Measurements from ENCODE around the gene SLC2A2.
A peak's percentile ranks its signal among the peaks of the same experiment; 100 is the strongest.

SLC2A2 gene

DNA sequence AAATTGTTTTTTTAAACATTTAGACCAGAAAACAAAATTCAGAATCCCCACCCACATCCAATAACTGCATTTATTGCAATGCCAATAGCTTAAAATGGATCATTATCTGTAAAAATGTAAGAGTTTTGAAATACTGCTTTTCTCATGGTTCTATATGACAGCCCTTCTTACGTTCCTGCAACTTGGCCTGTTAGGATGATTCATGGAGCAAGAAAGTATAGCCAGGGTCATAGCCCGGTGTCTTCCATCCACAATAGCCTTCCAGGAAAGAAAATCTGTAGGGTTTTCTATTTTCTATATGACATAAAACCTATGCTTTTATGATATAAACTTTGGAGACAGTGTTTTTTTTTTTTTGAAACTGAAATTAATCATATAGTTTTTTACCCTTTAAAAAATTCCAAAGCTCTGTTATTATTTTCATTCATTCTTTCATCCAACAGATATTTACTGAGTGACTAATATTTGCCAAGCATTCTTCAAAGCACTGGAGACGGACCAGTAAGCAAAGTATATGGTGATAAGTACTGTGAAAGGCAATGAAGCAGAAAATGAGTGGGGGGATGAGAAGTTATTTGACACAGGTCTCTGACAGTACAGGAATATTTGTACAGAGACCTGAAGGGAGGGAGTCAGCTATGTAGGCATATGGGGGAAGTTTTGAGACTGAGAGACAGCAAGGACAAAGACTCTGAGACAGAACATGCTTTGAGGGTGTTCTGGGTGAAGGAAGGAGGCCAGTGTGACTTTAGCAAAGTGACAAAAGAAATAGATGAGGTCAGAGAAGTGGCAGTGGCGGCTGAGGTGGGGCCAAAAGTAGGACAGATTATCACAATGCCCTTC is 29.0 kb upstream of the SLC2A2 start:
- H3K4me3 ChIP-seq (ENCODE audit: control insufficient read depth, low read depth, low read length) = no peak overlapping the region
- TF ChIP-seq, protein P1, sequence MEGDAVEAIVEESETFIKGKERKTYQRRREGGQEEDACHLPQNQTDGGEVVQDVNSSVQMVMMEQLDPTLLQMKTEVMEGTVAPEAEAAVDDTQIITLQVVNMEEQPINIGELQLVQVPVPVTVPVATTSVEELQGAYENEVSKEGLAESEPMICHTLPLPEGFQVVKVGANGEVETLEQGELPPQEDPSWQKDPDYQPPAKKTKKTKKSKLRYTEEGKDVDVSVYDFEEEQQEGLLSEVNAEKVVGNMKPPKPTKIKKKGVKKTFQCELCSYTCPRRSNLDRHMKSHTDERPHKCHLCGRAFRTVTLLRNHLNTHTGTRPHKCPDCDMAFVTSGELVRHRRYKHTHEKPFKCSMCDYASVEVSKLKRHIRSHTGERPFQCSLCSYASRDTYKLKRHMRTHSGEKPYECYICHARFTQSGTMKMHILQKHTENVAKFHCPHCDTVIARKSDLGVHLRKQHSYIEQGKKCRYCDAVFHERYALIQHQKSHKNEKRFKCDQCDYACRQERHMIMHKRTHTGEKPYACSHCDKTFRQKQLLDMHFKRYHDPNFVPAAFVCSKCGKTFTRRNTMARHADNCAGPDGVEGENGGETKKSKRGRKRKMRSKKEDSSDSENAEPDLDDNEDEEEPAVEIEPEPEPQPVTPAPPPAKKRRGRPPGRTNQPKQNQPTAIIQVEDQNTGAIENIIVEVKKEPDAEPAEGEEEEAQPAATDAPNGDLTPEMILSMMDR (conservative IDR thresholded peaks at IDR 0.05; ENCODE audit: control insufficient read depth, insufficient read depth, low read depth, low read length) = no peak
- peak; percentile 49 for DNase-seq (ENCODE audit: low read depth)

DNA sequence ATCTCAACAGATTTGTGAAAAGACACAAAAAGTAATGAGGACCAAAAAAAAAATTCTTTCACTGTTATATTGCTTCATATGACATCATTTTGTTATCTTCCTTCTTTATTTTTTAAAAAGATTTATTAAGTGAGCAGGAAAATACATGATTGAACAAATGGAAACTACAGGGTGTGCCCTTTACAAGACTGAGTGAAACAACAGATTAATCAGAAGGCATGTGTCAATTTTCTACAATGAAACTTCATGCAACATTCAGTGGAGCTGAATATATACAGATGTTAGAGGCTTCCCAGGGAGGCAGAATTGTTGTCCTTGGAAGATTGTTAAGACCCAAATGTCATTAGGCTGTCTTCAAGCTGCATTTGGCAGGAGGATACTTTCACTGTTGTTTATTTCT is 28.4 kb upstream of the SLC2A2 start:
- TF ChIP-seq, protein P1 (conservative IDR thresholded peaks at IDR 0.05; ENCODE audit: control insufficient read depth, insufficient read depth, low read depth, low read length) = no peak
- no peak for DNase-seq (ENCODE audit: low read depth)
- no peak overlapping the region for H3K4me3 ChIP-seq (ENCODE audit: control insufficient read depth, low read depth, low read length)

DNA sequence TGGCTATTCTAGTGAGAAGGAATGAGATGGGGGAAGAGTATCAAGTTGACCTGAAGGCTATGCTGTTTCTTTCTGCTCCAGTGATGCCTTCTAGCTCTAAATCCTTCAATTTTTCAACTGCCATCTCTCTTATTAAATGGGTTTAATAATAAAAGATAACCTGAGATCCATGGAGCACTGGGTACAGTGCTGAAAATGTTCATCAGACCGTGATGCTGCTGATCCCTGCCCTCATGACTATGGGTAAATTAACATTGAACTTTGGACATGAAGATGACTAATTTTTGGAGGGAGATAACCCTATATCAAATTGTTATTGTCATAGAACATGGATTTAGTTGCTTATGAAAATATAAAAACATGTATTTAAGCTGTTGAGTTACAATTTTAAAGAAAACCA is 27.7 kb upstream of the SLC2A2 start:
- no peak overlapping the region for H3K4me3 ChIP-seq (ENCODE audit: control insufficient read depth, low read depth, low read length)
- TF ChIP-seq, protein P1 (conservative IDR thresholded peaks at IDR 0.05; ENCODE audit: control insufficient read depth, insufficient read depth, low read depth, low read length) = no peak

DNA sequence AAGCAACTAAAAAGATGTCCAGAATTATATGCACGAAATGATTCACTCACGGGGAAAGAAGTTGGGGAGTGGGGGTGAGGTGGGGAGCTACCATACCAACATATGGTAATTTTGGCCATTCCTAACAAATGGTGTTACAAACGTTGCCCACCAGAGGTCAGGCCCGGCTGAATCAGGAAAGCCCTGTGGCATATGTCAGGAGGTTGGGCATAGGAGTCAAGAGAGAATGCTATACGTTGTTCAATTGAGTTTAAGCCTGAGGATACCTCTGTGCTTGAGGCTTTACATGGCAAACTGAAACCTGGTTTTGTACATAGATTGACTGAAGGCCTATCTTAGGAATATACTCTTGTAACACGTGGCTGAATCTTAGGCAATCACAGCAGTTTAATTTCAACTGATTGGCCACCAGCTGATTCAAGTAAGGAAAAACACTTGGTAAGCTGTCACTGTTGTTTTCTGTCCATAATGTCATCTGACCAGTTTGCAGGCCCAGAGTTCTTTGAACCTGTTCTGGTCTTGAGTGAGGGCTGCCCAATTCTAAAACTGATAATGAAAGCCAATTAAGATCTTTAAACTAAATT is 23.4 kb upstream of the SLC2A2 start:
- no peak overlapping the region for H3K4me3 ChIP-seq (ENCODE audit: control insufficient read depth, low read depth, low read length)
- peak; percentile 66 for DNase-seq (ENCODE audit: low read depth)
- TF ChIP-seq, protein P1 (conservative IDR thresholded peaks at IDR 0.05; ENCODE audit: control insufficient read depth, insufficient read depth, low read depth, low read length) = peak; percentile 76

More for the DNA sequence above, 27.7 kb upstream of the SLC2A2 start:
- DNase-seq (ENCODE audit: low read depth) = no peak

DNA sequence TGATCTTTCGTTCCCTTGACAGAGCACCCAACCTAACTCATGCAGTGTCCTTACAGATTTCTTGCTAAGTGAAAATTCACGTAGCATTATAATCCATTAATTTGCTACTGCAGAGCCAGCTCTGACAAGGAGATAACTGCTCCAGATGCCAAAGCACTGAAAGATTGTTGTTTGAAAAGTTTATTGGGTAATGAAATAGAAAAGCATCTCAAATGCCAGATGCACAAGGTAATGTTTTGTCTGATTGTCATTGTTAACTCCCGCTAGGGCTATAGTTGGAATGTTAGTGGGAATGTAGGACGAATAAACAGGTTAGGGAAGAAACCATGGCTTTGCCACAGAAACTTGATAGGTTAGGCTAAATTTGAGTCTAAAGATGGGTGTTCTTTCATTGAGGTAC is 20.2 kb upstream of the SLC2A2 start:
- TF ChIP-seq, protein P1 (conservative IDR thresholded peaks at IDR 0.05; ENCODE audit: control insufficient read depth, insufficient read depth, low read depth, low read length) = no peak
- no peak overlapping the region for H3K4me3 ChIP-seq (ENCODE audit: control insufficient read depth, low read depth, low read length)
- no peak for DNase-seq (ENCODE audit: low read depth)

- H3K4me3 ChIP-seq (ENCODE audit: control insufficient read depth, low read depth, low read length) = no peak overlapping the region
- peak; percentile 91 for DNase-seq (ENCODE audit: low read depth)
- TF ChIP-seq, protein P1 (conservative IDR thresholded peaks at IDR 0.05; ENCODE audit: control insufficient read depth, insufficient read depth, low read depth, low read length) = no peak
These were observed 18.6 kb upstream of the SLC2A2 start for GRCh38 chr3:171044835-171045793.

Data from fibroblast of mammary gland (primary cell).